PC-9 (cell line): ENCODE results near the gene SUMO2. TPM values are rescaled to one million over a fixed set of nuclear protein-coding genes. Genes with fewer than 3 reads are reported as not detected.
"Not testable (repeated sequence)": the region's sequence is repeated elsewhere in the genome, so short reads cannot be mapped to it uniquely, and the experiment has no call there.

Source experiments
- BruUV-seq: library from RNA; stranded (reverse); fragments of 400-500 nt; replicated peaks from 2 replicates; lab custom pipeline; 2021; lab: Mats Ljungman, UMichigan
- CTCF ChIA-PET: fragments of 300-600 bp; sonication (Branson Sonifier 250); formaldehyde crosslinking; loops from one replicate; lab custom pipeline; 2022; ENCODE audit warnings: antibody characterized with exemption; lab: Charles Lee
- POLR2A ChIA-PET: fragments of 300-600 bp; sonication (Branson Sonifier 250); formaldehyde crosslinking; loops from one replicate; lab custom pipeline; 2022; ENCODE audit warnings: antibody characterized with exemption; ENCODE audit not compliant: unreplicated experiment; lab: Charles Lee
- DNase-seq, 2 experiments: peaks; one replicate each; pipeline versions ENCODE4 v3.0.0 to v3.0.0-alpha.2; 2015 to 2022; ENCODE audit warnings: mixed read lengths in 1 of 2
- H2AFZ ChIP-seq: fragments of 200-600 bp; sonication (generic); 2 replicates; pipeline ENCODE4 v1.8.1; 2017; ENCODE audit warnings: antibody characterized with exemption
- H3F3A ChIP-seq: fragments of 200-600 bp; sonication (generic); 2 replicates; pipeline ENCODE4 v1.8.1; 2017; ENCODE audit warnings: antibody characterized with exemption, mild to moderate bottlenecking, low read depth; ENCODE audit not compliant: insufficient read depth
- H3K27ac ChIP-seq: fragments of 200-600 bp; sonication (generic); 2 replicates; pipeline ENCODE4 v1.6.1; 2016; ENCODE audit warnings: mixed run types
- H3K27me3 ChIP-seq: fragments of 200-600 bp; sonication (generic); 2 replicates; pipeline ENCODE4 v1.6.1; 2016; ENCODE audit warnings: low read depth, mixed run types; ENCODE audit not compliant: insufficient read depth
- H3K36me3 ChIP-seq: fragments of 200-600 bp; sonication (generic); 2 replicates; pipeline ENCODE4 v1.6.1; 2016; ENCODE audit warnings: low read depth, mixed run types
- H3K4me1 ChIP-seq: fragments of 200-600 bp; sonication (generic); replicated peaks from 2 replicates; pipeline ENCODE4 v1.6.1; 2016; ENCODE audit warnings: mixed run types; ENCODE audit not compliant: insufficient read depth
- H3K4me2 ChIP-seq: fragments of 200-600 bp; sonication (generic); 2 replicates; pipeline ENCODE4 v1.6.1; 2017; ENCODE audit warnings: mixed run types
- H3K4me3 ChIP-seq: fragments of 200-600 bp; sonication (generic); 2 replicates; pipeline ENCODE4 v1.6.1; 2016; ENCODE audit warnings: mixed run types
- H3K79me2 ChIP-seq: fragments of 200-600 bp; sonication (generic); 2 replicates; pipeline ENCODE4 v1.6.1; 2017; ENCODE audit warnings: low read depth, mixed run types
- H3K9me2 ChIP-seq: fragments of 200-600 bp; sonication (generic); 2 replicates; pipeline ENCODE4 v1.8.1; 2017; ENCODE audit warnings: mild to moderate bottlenecking; ENCODE audit not compliant: insufficient read depth
- H3K9me3 ChIP-seq: fragments of 200-600 bp; sonication (generic); 2 replicates; pipeline ENCODE4 v1.8.1; 2016; ENCODE audit warnings: low read depth; ENCODE audit not compliant: insufficient read depth
- H4K20me1 ChIP-seq: fragments of 200-600 bp; sonication (generic); 2 replicates; pipeline ENCODE4 v1.8.1; 2017; ENCODE audit not compliant: insufficient read depth
- CTCF ChIP-seq: fragments of 200-600 bp; sonication (generic); conservative IDR thresholded peaks from 2 replicates; pipeline ENCODE4 v1.6.1; 2017; ENCODE audit warnings: mixed run types, antibody characterized with exemption, mild to moderate bottlenecking, moderate library complexity
- EZH2 ChIP-seq: fragments of 200-600 bp; sonication (generic); IDR thresholded peaks from 2 replicates; pipeline ENCODE4 v1.8.0; 2017; ENCODE audit warnings: antibody characterized with exemption, low read depth
- intact Hi-C: fragments of 100-400 bp; cut with micrococcal nuclease; formaldehyde crosslinking; loops from one replicate; pipeline ENCODE4 v1.10.0; 2022; ENCODE audit not compliant: unreplicated experiment
- total RNA-seq: library from RNA; stranded (reverse); gene quantifications from 2 replicates; pipeline ENCODE4 v1.2.3, GENCODE V29; 2021

SUMO2 gene
- total RNA-seq, 1 experiment from 2014 or later = 486 TPM

- Histone ChIP-seq H3K4me1 (no peaks in the 10 kb centered on the region), H3K4me3 (no peak overlapping the region), H2AFZ (no peak overlapping the region), H4K20me1 (peaks cover 36% of the 10 kb centered on the region), H3K27ac (peak overlapping the region; percentile 25; the same call in 1 of the 2 replicates), H3K9me3 (no peaks in the 10 kb centered on the region), H3F3A (peaks cover 67% of the 10 kb centered on the region), H3K27me3 (no peaks in the 10 kb centered on the region), H3K4me2 (no peak overlapping the region), H3K9me2 (no peaks in the 10 kb centered on the region), H3K36me3 (peaks cover 45% of the 10 kb centered on the region), H3K79me2 (peaks cover 83% of the 10 kb centered on the region)
- no peak for TF ChIP-seq CTCF
- no peak for TF ChIP-seq EZH2
- CTCF ChIA-PET = interaction anchor here (0.5 kb wide), 2 partner anchors 13 to 126 kb away, joined by 3 to 6 read pairs; partner anchors contain the start of gene KCTD2
- no peak for DNase-seq
- intact Hi-C loops = no loop called here
- POLR2A ChIA-PET = interaction anchor here (0.7 kb wide), 1 partner anchor 60 kb away, joined by 6 read pairs; no protein-coding TSS in a partner anchor
- no TSS peak for BruUV-seq
These were observed 9.2 kb downstream of the SUMO2 start for GRCh38 chr17:75173526-75173925.

DNA sequence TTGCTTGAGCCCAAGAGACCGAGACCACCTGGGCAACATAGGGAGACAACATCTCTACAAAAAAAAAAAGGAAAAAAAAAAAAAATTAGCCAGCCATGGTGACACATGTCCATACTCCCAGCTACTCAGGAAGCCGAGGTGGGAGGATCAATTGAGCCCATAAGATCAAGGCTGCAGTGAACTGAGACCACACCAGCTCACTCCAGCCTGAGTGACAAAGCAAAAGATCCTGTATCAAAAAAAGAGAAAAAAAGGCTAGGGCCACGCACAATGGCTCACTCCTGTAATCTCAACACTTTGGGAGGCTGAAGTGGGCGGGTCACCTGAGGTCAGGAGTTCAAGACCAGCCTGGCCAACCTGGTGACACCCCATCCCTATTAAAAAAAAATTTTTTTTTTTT, 13.8 kb downstream of the SUMO2 start:
- Histone ChIP-seq H3K36me3 (peaks cover 32% of the 10 kb centered on the region), H3K79me2 (peaks cover 38% of the 10 kb centered on the region), H2AFZ (no peak overlapping the region), H3K4me3 (no peak overlapping the region), H3K9me2 (no peaks in the 10 kb centered on the region), H3K27me3 (no peaks in the 10 kb centered on the region), H3K4me2 (no peak overlapping the region), H3K9me3 (no peaks in the 10 kb centered on the region), H3F3A (peaks cover 76% of the 10 kb centered on the region), H3K4me1 (no peaks in the 10 kb centered on the region), H4K20me1 (peaks cover 28% of the 10 kb centered on the region), H3K27ac (no peak overlapping the region)
- intact Hi-C loops = no loop called here
- TF ChIP-seq EZH2 (no peak), CTCF (no peak)
- DNase-seq = no peak
- CTCF ChIA-PET = interaction anchor here (0.7 kb wide), 2 partner anchors 28 to 70 kb away, joined by 5 to 6 read pairs; no protein-coding TSS in a partner anchor
- no TSS peak for BruUV-seq
- POLR2A ChIA-PET = no interaction called here

DNA sequence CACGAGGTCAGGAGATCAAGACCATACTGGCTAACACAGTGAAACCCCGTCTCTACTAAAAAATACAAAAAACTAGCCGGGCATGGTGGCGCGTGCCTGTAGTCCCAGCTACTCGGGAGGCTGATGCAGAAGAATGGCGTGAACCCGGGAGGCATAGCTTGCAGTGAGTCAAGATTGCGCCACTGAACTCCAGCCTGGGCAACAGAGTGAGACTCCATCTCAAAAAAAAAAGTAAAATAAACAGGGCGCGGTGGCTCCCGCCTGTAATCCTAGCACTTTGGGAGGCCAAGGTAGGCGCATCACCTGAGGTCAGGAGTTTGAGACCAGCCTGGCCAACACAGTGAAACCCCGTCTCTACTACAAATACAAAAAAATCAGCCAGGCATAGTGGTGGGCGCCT, 18.2 kb downstream of the SUMO2 start:
- intact Hi-C loops, DNase-seq, H3K4me3 ChIP-seq, BruUV-seq, POLR2A ChIA-PET, H3K9me2 ChIP-seq, H3K9me3 ChIP-seq, H3K27ac ChIP-seq, H4K20me1 ChIP-seq, H3K27me3 ChIP-seq, H3K4me2 ChIP-seq, H2AFZ ChIP-seq, H3K79me2 ChIP-seq: not testable (repeated sequence)
- Histone ChIP-seq H3K36me3 (peaks cover 20% of the 10 kb centered on the region; the same call in 1 of the 2 replicates), H3F3A (peaks cover 63% of the 10 kb centered on the region), H3K4me1 (peaks cover 14% of the 10 kb centered on the region)
- CTCF ChIA-PET = interaction anchor here (0.6 to 0.7 kb wide), 2 partner anchors 42 to 80 kb away, joined by 8 to 12 read pairs; no protein-coding TSS in a partner anchor
